CD14-positive monocyte (primary cell): ENCODE results near the gene DENND6A. TPM values are rescaled to one million over a fixed set of nuclear protein-coding genes. Genes with fewer than 3 reads are reported as not detected.

Source experiments
- DNase-seq, 3 donors: peaks; one replicate each; pipeline ENCODE4 v3.0.0-alpha.2; 2011 to 2022
- H2AFZ ChIP-seq: 2 replicates; pipeline ENCODE4 v1.6.0; 2012; ENCODE audit warnings: mild to moderate bottlenecking, low read depth, low read length, inconsistent platforms; ENCODE audit not compliant: insufficient read depth, poor library complexity, severe bottlenecking
- H3K27ac ChIP-seq, 2 donors: 1 replicate in 1 of 2; 2 replicates in 1 of 2; pipeline ENCODE4 v1.5.1; 2012 to 2013; ENCODE audit warnings: low read length in 2 of 2, control low read depth in 1 of 2, inconsistent platforms in 1 of 2, low read depth in 1 of 2, mild to moderate bottlenecking in 1 of 2
- H3K27me3 ChIP-seq, 2 donors: one replicate each; pipeline versions ENCODE4 v1.6.0 to v1.6.1; 2011 to 2013; ENCODE audit warnings: low read length in 2 of 2; ENCODE audit not compliant: control insufficient read depth in 2 of 2, insufficient read depth in 2 of 2
- H3K36me3 ChIP-seq, 2 donors: replicated peaks in 1 of 2; 1 replicate in 1 of 2; 2 replicates in 1 of 2; pipeline versions ENCODE4 v1.5.1 to v1.6.1; 2012 to 2013; ENCODE audit warnings: low read length in 2 of 2, control low read depth in 1 of 2, inconsistent platforms in 1 of 2, mild to moderate bottlenecking in 1 of 2; ENCODE audit not compliant: insufficient read depth in 2 of 2, control insufficient read depth in 1 of 2
- H3K4me1 ChIP-seq, 2 donors: 1 replicate in 1 of 2; 2 replicates in 1 of 2; pipeline versions ENCODE4 v1.5.1 to v1.6.1; 2012 to 2013; ENCODE audit warnings: low read length in 2 of 2, control low read depth in 1 of 2, inconsistent platforms in 1 of 2, mild to moderate bottlenecking in 1 of 2, moderate library complexity in 1 of 2; ENCODE audit not compliant: insufficient read depth in 2 of 2, control insufficient read depth in 1 of 2
- H3K4me2 ChIP-seq: replicated peaks from 2 replicates; pipeline ENCODE3; 2012; ENCODE audit warnings: low read length, moderate library complexity, mild to moderate bottlenecking; ENCODE audit not compliant: poor library complexity, severe bottlenecking; ENCODE audit errors: extremely low read depth
- H3K4me3 ChIP-seq, 3 experiments: fragments of 200-600 bp in 1 of 3; sonication (generic) in 1 of 3; replicated peaks in 1 of 3; 1 replicate in 2 of 3; 2 replicates in 1 of 3; pipeline ENCODE4 v1.5.1; 2011 to 2013; ENCODE audit warnings: low read length in 3 of 3, mild to moderate bottlenecking in 3 of 3, control low read depth in 2 of 3, low read depth in 2 of 3, inconsistent platforms in 1 of 3, moderate library complexity in 1 of 3
- H3K79me2 ChIP-seq: 2 replicates; pipeline ENCODE4 v1.6.0; 2012; ENCODE audit warnings: mild to moderate bottlenecking, control low read depth, inconsistent platforms, low read length, moderate library complexity; ENCODE audit not compliant: insufficient read depth
- H3K9ac ChIP-seq: 2 replicates; pipeline ENCODE4 v1.6.0; 2017; ENCODE audit warnings: low read length, mild to moderate bottlenecking; ENCODE audit not compliant: insufficient read depth, poor library complexity, severe bottlenecking
- H3K9me3 ChIP-seq, 2 donors: replicated peaks in 1 of 2; 1 replicate in 1 of 2; 2 replicates in 1 of 2; pipeline versions ENCODE4 v1.5.1 to v1.6.1; 2012 to 2013; ENCODE audit warnings: low read length in 2 of 2, control low read depth in 1 of 2; ENCODE audit not compliant: control insufficient read depth in 1 of 2, insufficient read depth in 1 of 2
- H4K20me1 ChIP-seq: 2 replicates; pipeline ENCODE4 v1.6.0; 2012; ENCODE audit warnings: mild to moderate bottlenecking, low read length, control low read depth, moderate library complexity; ENCODE audit not compliant: insufficient read depth
- H3K27ac Mint-ChIP-seq, 7 donors: one replicate each; pipeline ENCODE4 v1.8.0; 2020; ENCODE audit warnings: mild to moderate bottlenecking in 7 of 7, mixed read lengths in 7 of 7, moderate library complexity in 6 of 7, inconsistent platforms in 2 of 7
- H3K27me3 Mint-ChIP-seq, 3 donors: one replicate each; pipeline ENCODE4 v1.8.0; 2021 to 2022; ENCODE audit warnings: low read depth in 3 of 3, mild to moderate bottlenecking in 3 of 3, mixed read lengths in 3 of 3, moderate library complexity in 3 of 3, inconsistent platforms in 1 of 3
- H3K36me3 Mint-ChIP-seq, 2 donors: one replicate each; pipeline ENCODE4 v1.8.0; 2020; ENCODE audit warnings: mixed read lengths in 2 of 2, inconsistent platforms in 1 of 2, mild to moderate bottlenecking in 1 of 2
- H3K4me1 Mint-ChIP-seq: one replicate; pipeline ENCODE4 v1.8.0; 2020; ENCODE audit warnings: mild to moderate bottlenecking, mixed read lengths
- H3K4me3 Mint-ChIP-seq, 2 donors: one replicate each; pipeline ENCODE4 v1.8.0; 2020; ENCODE audit warnings: mild to moderate bottlenecking in 2 of 2, mixed read lengths in 2 of 2, moderate library complexity in 1 of 2
- H3K9me3 Mint-ChIP-seq, 7 donors: one replicate each; pipeline ENCODE4 v1.8.0; 2020 to 2022; ENCODE audit warnings: mixed read lengths in 7 of 7, mild to moderate bottlenecking in 6 of 7, moderate library complexity in 6 of 7, inconsistent platforms in 2 of 7
- WGBS: methylation state at CpG from one replicate; pipeline ENCODE4 v1.1.5; 2013; ENCODE audit warnings: missing lambda C conversion rate; ENCODE audit not compliant: insufficient coverage; 5-methylcytosine and 5-hydroxymethylcytosine counted together
- intact Hi-C, 2 donors: fragments of 100-400 bp; cut with micrococcal nuclease; formaldehyde crosslinking; loops; one replicate each; pipeline versions ENCODE4 v1.15.0 to v1.15.1; 2023
- polyA plus RNA-seq, 3 donors: library from polyadenylated mRNA; depleted of rRNA in 1 of 3; unstranded in 2 of 3; stranded (reverse) in 1 of 3; fragments of 300-500 nt in 2 of 3; fragments of >200 nt in 1 of 3; fragmentation: Illumina TruSeq in 2 of 3; gene quantifications; 1 replicate in 2 of 3; 2 replicates in 1 of 3; pipeline ENCODE4 v1.2.3, GENCODE V29; 2012 to 2021
- TF ChIP-seq, protein P1 (sequence below): fragments of 200-600 bp; IDR thresholded peaks from one replicate; pipeline ENCODE4 v1.8.0; 2022; ENCODE audit warnings: antibody characterized with exemption, mild to moderate bottlenecking

DENND6A gene
- polyA plus RNA-seq, 3 donors: 10.8 to 20.8 (median 15.4) TPM

DNA sequence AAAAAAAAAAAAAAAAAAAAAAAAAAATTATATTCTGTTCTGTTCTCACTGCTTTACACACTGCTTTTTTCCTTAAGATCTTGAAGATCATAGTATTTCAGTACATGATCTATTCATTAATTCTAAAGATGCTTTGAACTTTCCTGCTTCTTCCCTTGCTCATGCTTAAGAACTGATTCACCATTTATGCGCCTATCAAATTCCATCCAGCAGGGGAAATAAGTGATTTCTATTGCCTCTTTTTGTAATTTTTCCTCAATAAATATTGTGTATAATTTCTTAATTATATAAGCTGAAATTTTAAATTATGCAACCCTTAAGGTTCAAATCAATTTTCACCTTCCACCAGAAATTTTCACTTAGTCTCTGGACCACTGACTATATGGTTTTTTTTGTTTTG is 10.6 kb downstream of the DENND6A start:
- H3K4me1 ChIP-seq: no peaks in the 10 kb centered on the region
- H3K4me1 Mint-ChIP-seq: peaks cover 22% of the 10 kb centered on the region
- peaks cover 0 to 1% (median 0%) of the 10 kb centered on the region in 3 donors for H3K27me3 Mint-ChIP-seq
- peaks cover 92% of the 10 kb centered on the region for H4K20me1 ChIP-seq
- peak overlapping the region in 3 of 7 donors; percentile 18 to 60 (median 46) for H3K27ac Mint-ChIP-seq
- DNase-seq: no peak
- H3K79me2 ChIP-seq: peaks cover 99% of the 10 kb centered on the region
- H2AFZ ChIP-seq: no peak overlapping the region
- no peak overlapping the region for H3K4me3 Mint-ChIP-seq
- H3K27me3 ChIP-seq: no peaks in the 10 kb centered on the region
- H3K9me3 Mint-ChIP-seq: no peaks in the 10 kb centered on the region
- intact Hi-C loops: no loop called here
- no peak overlapping the region for H3K9ac ChIP-seq
- TF ChIP-seq, protein P1, sequence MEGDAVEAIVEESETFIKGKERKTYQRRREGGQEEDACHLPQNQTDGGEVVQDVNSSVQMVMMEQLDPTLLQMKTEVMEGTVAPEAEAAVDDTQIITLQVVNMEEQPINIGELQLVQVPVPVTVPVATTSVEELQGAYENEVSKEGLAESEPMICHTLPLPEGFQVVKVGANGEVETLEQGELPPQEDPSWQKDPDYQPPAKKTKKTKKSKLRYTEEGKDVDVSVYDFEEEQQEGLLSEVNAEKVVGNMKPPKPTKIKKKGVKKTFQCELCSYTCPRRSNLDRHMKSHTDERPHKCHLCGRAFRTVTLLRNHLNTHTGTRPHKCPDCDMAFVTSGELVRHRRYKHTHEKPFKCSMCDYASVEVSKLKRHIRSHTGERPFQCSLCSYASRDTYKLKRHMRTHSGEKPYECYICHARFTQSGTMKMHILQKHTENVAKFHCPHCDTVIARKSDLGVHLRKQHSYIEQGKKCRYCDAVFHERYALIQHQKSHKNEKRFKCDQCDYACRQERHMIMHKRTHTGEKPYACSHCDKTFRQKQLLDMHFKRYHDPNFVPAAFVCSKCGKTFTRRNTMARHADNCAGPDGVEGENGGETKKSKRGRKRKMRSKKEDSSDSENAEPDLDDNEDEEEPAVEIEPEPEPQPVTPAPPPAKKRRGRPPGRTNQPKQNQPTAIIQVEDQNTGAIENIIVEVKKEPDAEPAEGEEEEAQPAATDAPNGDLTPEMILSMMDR: no peak
- H3K9me3 ChIP-seq: no peaks in the 10 kb centered on the region
- no peak overlapping the region for H3K27ac ChIP-seq
- peaks cover 24 to 47% of the 10 kb centered on the region in 2 donors for H3K36me3 Mint-ChIP-seq
- peaks cover 28 to 42% of the 10 kb centered on the region in 2 donors for H3K36me3 ChIP-seq
- H3K4me2 ChIP-seq: no peak overlapping the region
- no peak overlapping the region for H3K4me3 ChIP-seq
- WGBS: no CpG with 5 or more reads among the region's 1 CpG

DNA sequence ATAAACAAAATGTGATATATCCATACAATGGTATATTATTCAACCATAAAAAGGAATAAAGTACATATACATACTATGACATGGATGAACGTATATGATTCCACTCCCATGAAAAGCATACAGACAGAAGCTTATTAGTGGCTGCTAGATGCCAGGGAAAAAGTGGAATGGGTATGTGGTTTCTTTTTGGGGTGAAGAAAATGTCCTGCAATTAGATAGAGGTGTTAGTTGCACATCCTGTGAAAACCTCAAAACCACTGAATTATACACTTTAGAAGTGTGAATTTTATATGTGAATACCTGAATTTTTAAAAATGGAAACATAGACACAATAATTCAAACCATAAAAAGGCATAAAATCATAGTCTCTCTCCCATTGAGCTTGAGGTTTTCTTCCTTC is 11.2 kb downstream of the DENND6A start:
- Mint-ChIP-seq H3K27me3 (peaks cover 0 to 1% (median 0%) of the 10 kb centered on the region in 3 donors), H3K4me3 (no peak overlapping the region), H3K9me3 (no peaks in the 10 kb centered on the region), H3K4me1 (peaks cover 16% of the 10 kb centered on the region), H3K36me3 (peaks cover 22 to 41% of the 10 kb centered on the region in 2 donors), H3K27ac (no peak overlapping the region)
- Histone ChIP-seq H3K4me2 (no peak overlapping the region), H3K9ac (no peak overlapping the region), H3K4me1 (no peaks in the 10 kb centered on the region), H3K4me3 (no peak overlapping the region), H2AFZ (no peak overlapping the region), H3K79me2 (peaks cover 98% of the 10 kb centered on the region), H3K27ac (no peak overlapping the region), H3K27me3 (no peaks in the 10 kb centered on the region), H3K9me3 (no peaks in the 10 kb centered on the region), H3K36me3 (peaks cover 29 to 36% of the 10 kb centered on the region in 2 donors), H4K20me1 (peaks cover 86% of the 10 kb centered on the region)
- WGBS: no CpG with 5 or more reads among the region's 1 CpG
- TF ChIP-seq, protein P1: no peak
- DNase-seq: no peak
- intact Hi-C loops: no loop called here
